Activated effector memory CD4-positive, alpha-beta T cell treated with anti-CD3 and anti-CD28 coated beads, Interleukin-2, amount 50 U/mL, for 16 hours (primary cell): ENCODE results near the gene CLTB.
A peak's percentile ranks its signal among the peaks of the same experiment; 100 is the strongest.
"Not testable (repeated sequence)": the region's sequence is repeated elsewhere in the genome, so short reads cannot be mapped to it uniquely, and the experiment has no call there.

Experiments
- DNase-seq: peaks from one replicate; pipeline ENCODE4 v3.0.0-alpha.2; 2020

CLTB gene, protein sequence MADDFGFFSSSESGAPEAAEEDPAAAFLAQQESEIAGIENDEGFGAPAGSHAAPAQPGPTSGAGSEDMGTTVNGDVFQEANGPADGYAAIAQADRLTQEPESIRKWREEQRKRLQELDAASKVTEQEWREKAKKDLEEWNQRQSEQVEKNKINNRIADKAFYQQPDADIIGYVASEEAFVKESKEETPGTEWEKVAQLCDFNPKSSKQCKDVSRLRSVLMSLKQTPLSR

DNA sequence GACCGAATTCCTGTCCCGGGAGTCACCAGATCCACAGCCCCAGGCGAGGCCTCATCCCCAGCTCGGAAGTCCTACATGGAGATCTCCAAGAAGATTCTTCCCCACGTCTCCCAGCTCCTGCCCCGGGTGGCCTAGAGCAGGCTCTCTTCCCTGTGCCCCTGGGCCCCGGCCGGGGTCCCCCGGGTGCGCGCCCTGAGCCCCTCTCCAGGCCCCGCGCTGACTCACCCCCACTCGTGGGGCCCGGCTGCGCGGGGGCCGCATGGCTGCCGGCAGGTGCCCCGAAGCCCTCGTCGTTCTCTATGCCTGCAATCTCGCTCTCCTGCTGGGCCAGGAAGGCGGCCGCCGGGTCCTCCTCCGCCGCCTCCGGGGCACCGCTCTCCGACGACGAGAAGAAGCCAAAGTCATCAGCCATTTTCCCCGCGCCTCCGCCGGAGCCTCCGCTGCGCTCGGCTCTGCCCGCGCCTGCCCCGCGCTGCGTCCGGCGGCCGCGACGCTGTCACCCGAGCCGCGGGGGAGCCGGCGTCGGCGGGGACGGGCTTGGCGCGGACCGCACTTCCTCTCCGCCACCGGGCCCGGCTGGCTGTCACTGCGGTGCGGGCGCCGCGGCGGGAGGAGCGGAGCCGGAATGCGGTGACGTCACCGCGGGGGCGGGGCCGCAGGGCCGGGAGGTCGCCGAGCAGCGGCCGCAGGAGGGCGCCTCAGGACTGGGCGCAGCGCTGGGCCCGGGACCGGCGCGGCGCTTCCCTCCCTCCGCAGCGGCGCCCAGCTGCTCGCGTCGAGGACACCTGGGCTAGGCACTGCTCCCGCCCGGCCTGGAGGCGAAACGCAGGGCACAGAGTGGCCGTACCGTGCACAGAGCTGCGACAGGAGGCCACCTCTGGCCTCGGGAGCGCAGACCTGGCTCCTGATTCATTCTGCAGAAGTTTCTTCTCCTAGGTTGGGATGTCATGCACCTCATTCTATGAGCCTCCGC is at the start of gene CLTB:
Gene CLTB (minus strand): TSS at position 588 of the 973 bp plus-strand sequence. CDS start 176 bp downstream, at position 412.
- peak; percentile 97 for DNase-seq

DNA sequence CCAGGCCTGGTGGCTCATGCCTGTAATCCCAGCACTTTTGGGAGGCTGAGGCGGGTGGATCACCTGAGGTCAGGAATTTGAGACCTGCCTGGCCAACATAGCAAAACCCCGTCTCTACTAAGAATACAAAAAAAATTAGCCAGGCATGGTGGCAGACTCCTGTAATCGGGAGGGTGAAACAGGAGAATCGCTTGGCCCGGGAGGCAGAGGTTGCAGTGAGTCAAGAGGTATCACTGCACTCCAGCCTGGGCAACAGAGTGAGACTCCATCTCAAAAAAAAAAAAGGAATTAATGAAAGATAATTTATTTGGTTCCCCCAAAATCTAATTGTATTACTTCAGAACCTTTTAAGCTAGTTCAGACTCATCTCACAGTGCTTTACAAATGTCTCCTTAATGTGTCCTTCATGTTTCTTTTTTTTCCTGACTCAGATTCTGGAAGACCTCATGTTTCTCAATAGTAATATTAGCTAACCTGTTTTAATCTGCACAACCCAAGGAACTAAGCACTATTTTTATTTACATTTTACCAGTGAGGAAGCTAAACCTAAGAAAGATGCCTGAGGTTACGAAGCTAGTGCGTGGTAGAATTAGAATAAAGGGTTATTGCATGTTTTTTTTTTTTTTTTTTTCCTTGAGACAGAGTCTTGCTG is 46.9 kb upstream of the CLTB start:
- no peak for DNase-seq

DNA sequence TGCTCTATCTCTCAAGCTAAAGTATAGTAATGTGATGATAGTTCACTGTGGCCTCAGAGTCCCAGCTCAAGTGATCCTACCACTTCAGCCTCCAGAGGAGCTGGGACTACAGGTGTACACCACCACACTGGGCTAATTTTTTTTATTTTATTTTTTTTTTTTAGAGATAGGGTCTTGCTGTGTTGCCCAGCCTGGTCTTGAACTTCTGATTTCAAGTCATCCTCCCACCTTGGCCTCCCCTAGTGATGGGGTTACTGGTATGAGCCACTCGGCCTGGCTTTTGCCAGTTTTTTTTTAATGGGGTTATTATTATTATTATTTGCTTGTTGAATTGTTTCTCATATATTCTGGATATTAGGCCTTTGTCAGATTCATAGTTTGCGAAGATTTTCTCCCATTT is 45.0 kb upstream of the CLTB start:
- DNase-seq: no peak

DNA sequence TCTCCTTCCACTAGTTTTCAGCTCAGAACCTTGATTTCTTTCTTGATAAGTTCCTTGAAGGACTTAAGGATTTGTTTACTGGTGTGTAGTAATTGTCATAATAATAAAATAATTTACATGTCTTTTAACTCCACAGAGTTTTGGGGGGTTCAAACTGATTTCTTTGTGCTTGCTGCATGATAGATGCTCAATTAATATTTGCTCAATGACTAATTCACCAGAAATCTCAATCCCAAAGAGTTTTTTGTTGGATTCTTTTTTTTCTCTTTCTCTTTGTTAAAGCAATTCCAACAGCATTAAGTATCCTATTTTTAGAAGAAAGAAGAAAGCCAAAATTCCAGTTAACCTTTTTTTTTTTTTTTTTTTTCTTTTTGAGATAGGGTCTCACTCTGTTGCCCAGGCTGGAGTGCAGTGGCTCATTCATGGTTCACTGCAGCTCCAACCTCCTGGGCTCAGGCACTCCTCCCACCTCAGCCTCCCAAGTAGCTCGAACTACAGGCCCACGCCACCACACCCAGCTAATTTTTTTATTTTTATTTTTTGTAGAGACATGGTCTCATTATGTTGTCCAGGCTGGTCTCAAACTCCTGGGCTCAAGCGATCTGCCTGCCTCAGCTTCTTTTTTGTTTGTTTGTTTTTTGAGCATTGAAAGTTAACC is 42.7 kb upstream of the CLTB start:
- no peak for DNase-seq

DNA sequence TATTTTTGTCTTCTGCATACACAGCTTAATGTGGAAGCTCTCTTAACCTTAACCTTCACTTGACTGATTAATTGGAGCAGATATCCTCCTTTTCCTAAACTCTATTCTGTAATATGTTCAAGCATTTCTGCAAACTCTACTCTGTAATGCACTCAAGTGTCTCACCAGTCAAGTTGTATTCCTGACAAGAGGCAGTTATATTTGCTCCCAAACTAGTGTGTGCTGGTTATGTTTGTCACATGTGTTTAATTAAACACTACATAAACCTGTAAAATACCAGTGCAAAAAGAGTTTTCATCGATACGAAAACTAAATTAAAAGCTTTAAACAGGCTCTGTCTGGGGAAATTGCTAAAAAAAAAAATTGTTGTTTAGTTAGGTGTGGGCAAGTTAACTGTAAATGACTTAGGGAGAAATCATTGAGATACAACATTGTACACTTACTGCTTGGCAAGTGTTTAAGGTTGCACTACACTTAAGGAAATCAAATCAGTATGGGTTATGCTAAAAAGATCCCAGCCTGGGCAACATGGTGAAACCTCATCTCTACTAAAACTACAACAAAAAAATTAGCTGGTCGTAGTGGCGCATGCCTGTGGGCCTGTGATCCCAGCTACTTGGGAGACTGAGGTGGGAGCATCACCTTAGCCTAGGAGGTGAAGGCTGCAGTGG is 38.5 kb upstream of the CLTB start:
- DNase-seq: no peak

DNA sequence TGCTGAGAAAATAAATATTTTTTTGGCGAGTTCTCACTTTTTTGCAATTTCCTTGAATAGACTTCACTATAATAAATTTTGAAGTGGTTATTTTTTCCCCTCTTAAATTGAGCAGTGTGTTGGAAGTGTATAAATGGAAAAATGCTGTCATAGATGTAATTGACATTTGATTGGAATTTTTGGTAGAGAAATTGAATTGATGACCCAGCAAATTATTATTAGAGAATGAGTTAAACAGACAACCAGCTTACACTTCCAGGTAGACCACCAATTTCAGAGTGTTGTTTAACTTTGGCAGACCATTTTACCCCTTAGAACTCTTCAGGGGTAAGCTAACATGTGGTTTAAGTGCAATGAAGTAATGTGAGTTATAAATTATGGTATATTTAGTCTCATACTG is 33.7 kb upstream of the CLTB start:
- no peak for DNase-seq

DNA sequence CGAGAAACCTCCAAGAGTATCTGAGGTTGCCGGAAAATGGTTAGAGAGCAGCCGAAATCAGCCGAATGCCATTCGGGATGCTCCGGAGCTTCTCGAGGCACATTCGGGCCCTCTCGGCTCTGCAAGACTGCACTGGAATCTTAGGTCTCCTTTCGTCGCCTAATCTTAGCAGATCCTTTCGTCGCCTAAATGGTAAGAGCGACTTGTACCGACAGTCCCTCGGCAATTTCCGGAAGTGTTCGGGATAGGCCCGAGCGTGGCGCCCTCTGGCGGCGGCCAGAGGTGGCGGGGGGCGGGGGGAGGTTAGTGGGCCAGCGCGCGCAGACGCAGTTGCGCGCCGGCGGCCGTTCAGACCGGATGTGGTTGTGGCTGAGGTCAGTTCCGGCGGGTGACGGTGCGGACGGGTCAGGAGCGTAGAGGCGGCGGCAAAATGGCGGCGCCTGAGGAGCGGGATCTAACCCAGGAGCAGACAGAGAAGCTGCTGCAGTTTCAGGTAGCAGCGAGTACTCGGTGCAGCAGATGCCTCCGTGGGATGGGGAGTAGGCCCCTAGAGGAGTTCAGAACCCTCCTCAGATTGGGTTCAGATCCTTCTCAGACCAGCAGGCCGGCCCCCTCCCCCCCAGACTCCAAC is 31.8 kb upstream of the CLTB start, which contains the start of gene FAF2:
Gene FAF2 (plus strand): TSS at position 408 of the 631 bp plus-strand sequence. CDS start 23 bp downstream, at position 431.
- DNase-seq: peak; percentile 100

DNA sequence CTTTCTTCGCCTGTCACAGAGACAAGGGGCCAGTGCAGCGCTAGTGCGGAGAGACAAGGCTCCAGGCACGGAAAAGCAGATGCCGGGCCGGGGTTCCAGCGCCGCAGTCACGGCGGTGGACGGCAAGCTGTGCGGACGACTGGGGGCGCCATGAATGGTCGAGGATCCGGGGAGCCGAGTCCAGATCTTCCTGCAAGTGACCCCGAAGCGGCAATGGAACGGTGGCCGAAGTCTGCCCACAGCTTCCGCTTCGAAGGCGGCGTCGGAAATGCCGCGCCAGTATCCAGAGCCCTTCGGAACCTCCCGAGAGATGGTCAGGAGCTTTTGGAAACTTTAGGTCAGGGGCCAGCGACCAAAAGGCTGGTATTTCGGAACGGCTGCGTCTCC is 31.2 kb upstream of the CLTB start:
- no peak for DNase-seq

DNA sequence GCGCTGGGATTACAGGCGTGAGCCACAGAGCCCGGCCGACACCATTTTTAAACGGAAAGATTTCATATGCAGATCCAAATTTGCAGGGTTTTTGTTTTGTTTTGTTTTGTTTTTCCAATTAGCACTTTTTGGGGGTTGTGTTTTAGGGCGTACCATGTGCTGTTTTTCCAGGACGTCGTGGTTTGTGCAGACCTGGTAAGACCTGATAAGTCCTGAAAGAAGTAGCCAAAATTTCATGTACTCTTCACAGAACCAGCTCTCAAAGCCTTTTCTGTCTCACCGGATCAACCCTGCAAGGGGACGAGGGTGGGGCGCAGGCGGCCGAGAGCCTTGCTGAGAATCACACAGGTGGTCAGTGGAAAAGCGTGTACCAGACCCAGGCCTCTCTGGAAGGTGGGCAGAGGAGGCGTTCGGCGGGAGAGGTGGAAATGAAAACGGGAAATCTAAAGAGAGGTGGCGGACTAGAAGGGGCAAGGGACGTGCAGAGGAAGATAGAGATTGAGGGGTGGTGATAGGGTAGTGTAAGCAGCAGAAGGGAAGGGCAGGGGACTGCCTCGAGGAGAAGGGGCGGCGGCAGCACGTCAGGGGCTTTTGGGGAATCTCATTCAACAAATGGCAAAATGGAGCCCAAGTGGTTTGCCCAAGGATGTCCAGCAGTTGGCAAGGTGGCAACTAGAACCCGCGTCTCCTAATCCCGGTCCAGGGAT is 30.7 kb upstream of the CLTB start:
- peak; percentile 62 for DNase-seq

DNA sequence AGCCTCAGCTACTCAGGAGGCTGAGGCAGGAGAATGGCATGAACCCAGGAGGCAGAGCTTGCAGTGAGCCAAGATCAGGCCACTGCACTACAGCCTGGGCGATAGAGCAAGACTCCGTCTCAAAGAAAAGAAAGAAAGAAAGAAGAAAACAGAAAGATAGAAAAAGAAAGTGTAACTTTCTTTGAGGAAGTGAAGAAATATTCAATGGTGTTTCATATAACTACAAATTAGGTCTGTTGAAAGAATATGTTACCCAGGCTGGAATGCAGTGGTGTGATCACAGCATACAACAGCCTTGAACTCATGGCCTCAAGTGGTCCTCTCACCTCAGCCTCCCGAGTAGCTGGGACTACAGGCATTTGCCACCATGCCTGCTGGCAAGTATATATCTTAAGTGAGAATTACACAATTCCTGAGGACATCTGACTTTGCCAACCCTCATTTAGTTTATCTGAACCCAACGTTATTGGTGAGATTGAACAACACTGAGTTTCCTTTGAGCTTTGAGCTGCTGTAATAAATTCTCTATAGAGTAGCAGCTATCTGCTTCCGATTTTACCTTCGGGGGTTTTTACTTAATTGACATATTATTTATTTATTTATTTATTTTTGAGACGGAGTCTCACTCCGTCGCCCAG is 29.8 kb upstream of the CLTB start:
- no peak for DNase-seq

DNA sequence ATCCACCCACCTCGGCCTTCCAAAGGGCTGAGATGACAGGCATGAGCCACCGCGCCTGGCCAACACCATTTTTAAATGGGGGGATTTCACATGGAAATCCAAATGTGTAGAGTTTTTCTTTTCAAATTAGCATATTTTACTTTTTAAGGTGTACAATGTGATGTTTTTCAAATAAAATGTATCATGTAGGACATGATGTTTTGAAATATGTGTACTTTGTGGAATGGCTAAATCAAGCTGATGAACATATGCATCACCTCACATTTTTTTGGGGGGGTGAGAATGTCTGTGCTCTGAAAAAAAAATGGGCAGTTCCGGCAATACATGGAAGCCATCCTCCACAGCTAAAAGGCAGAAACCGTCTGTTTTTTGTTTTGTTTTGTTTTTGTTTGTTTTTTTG is 28.4 kb upstream of the CLTB start:
- DNase-seq: no peak

DNA sequence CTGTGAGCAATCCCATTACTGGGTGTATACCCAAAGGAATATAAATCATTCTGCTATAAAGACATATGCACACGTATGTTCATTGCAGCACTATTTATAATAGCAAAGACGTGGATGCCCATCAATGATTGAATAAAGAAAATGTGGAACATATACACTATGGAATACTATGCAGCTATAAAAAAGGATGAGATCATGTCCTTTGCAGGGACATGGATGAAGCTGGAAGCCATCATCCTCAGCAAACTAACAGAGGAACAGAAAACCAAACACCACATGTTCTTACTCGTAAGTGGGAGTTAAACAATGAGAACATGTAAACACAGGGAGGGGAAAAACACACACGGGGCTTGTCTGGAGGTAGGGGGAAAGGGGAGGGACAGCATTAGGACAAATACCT is 26.6 kb upstream of the CLTB start:
- not testable (repeated sequence) for DNase-seq

DNA sequence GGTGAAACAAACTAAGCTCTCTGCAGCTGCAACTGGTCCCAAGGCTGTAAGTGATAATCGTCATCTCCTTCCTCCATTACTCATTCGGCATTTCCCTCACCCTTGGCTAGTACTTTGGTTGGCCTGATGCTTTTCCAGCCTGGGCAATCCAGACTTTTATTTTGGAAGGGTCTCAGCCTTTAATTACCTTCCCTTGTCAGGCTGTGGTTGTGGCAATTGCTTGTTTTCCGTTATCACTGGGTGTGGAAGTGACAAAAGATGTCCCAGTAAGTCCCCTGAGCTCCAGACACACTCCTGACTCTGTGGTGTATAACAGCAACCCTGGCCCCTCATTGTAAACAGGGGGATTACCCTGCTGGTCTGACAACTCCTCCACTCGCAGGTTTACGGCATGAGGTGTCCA is 25.6 kb upstream of the CLTB start:
- DNase-seq: no peak

DNA sequence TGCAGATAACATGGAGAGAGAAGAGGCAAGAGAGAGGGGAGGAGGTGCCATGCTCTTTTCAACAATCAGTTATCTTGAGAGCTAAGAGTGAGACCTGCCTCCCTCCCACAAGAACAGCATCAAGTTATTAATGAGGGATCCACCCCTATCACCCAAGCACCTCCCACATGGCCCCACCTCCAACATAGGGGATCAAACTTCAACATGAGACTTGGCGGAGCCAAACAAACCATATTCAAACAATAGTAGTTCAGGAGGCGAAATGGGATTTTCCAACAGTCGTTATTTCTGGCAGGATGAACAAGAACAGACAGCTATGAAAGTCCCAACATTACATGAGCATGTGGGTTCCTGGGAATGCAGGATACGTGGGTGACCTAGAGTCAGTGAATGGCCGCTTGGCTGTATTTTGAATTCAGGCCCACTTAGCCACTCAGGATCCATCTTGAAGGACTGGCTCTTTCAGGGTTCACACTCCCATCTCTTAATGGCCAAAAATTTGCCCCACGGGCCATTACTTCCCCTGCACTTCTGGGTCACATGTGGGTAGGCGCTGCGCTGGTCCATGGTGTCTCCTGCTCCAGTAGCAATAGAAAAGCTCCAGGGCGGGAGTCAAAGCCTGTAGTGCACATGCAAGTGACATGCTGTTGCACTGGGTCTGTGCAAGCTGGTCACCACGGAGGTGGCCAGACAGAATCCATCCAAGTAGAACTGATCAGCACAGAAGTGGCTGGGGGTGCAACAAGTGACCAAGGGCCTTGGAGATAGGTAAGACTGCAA is 24.8 kb upstream of the CLTB start:
- DNase-seq: no peak

DNA sequence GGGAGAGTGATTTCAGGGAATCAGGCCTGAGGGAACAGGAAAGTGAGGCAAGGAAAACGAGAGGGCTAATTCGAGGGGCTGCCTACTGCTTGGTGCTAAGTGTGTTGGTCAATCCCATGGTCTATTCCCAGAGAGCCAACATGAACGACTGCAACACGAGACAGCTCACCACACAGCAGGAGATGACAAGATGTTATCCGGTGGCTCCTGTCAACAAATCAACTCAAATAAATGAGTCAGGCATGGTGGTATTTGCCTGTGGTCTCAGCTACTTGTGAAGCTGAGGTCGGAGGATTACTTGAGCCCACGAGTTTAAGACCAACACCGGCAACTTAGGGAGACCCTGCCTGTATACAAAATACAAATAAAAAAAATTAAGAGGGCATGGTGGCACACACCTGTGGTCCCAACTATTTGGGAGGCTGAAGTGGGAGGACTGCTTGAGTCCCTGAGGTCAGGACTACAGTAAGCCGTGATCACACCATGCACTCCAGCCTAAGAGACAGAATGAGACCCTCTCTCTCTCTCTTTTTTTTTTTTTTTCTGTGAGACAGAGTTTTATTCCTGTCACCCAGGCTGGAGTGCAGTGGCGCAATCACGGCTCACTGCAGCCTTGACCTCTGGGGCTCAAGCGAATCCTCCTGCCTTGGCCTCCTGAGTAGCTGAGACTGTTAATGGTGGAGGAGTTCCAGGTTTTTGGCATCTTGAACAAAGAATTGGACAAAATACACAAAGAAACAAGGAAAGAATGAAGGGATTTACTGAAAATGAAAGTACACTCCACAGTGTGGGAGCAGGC is 22.8 kb upstream of the CLTB start:
- no peak for DNase-seq

DNA sequence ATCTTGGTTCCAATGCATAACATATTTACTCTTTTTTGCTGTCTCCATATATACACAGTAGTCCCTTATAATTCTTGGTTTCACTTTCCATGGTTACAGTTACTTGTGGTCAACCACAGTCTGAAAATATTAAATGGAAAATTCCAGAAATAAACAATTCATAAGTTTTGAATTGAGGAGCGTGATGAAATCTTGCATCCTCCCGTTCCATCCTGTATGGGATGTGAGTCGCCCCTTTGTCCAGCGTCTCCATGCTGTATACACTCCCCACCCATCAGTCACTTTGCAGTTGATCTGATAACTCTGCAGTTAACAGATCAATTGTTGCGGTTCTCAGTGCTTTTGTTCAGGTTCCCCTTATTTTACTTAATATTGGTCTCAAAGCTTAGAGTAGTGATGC is 20.3 kb upstream of the CLTB start:
- DNase-seq: no peak

DNA sequence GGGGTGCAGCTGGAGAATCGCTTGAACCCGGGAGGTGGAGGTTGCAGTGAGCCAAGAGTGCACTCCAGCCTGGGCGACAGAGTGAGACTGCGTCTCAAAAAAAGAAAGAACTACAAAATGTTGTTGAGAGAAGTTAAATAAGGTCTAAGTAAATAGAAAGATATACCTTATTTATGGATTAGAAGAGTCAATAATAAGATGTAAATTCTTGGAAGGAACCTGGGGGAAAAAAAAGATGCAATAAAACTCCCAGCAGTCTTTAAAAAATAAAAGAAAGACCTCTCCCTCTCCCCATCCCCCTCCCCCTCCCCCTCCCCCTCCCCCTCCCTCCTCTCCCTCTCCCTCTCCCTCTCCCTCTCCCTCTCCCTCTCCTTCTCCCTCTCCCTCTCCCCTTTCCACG is 16.4 kb upstream of the CLTB start:
- no peak for DNase-seq

DNA sequence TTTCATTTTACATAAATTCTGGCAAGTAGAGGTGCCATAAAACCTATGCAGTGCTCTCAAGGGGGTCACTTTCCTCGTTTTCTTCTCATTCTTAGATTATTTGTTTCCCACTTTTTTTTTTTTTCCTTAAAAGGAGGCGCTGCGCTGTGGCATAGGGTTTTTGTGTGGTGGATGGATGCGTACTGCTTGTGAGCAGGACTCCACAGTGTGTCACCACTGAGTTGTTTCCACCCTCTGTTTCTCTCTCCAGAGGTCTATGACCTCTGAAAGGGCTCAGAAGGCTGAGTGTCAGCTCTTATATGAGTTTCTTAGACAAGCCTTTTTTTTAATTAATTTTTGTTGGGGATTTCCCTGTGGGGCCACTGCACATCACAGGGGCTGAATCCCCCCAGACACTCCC is 13.6 kb upstream of the CLTB start:
- no peak for DNase-seq

DNA sequence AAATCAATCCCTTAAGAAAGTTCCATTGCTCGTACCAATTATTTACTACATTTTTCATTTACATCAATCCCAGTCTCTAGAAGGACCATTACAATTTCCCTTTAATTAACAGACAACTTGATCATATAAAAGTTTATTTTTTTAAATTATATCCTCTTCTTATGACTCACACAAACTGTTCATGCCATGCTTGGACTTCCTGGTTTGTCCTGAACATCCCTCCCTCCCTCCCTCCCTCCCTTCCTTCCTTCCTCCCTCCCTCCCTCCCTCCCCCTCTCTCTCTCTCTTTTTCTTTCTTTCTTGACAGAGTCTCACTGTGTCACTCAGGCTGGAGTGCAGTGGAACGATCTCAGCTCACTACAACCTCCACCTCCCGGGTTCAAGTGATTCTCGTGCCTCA is 11.6 kb upstream of the CLTB start:
- DNase-seq: no peak
